ENCODE data around the gene GNG13. TPM values are rescaled to one million over a fixed set of nuclear protein-coding genes. Genes with fewer than 3 reads are reported as not detected.
A peak's percentile ranks its signal among the peaks of the same experiment; 100 is the strongest.

GNG13 gene, protein sequence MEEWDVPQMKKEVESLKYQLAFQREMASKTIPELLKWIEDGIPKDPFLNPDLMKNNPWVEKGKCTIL
- not detected for total RNA-seq
- polyA plus RNA-seq: not detected
- long read RNA-seq, donor 1: 0 reads
- long read RNA-seq, donor 2: 0 reads
- long read RNA-seq, donor 3: 0 reads
- long read RNA-seq, donor 4: 0 reads

DNA sequence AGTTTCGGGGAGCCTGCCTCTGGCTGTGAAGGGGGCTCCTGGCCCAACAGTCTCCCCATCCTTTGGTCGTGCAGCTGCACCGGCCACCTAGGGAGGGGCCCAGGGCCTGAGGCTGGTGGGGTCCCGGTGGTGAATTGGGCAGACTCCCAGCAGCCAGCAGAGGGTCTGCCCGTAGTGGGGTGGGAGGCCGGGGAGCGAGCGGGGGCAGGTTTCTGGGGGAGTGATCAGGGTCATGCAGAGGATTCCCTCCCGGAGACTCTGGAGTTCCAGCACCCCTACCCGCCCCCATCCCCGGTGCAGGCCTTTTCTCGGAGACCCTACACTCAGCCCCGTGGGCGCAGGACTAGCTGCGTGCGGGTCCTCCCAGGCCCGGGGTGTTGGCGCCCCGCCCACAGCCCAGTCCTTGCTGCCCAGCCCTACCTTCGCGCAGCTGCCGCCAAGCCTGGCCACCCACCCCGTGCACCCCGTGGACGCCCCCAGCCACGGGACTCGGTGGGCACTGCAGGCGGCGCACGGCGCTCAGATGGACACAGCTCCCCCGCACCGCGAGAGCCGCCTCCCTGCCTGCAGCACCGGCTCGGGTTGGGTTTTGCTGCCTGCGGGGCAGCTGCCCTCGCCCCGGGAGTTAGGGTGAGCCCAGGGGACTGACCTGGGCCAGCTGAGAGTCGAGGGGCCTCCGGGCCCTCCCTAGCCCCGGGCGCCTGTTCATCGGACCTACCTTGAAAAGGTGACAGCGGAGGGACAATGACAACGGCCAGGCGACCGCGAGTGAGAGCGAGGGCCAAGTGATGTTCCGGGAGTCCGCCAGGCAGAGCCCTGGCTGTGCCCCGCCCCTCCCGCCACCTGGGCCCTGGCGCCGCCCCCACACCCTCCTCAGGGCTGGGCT lies at the start of gene GNG13:
Gene GNG13, minus strand, starts transcription at position 787 of the 886 bp plus-strand sequence. CDS start 1,657 bp downstream, outside the sequence.
- H3K9me3 ChIP-seq (ENCODE audit: control insufficient read depth, low read length): no peaks in the 10 kb centered on the region
- DNase-seq (no peak), ATAC-seq (no peak)
- H3K27me3 ChIP-seq (ENCODE audit: control insufficient read depth, insufficient read depth): no peaks in the 10 kb centered on the region
- intact Hi-C loops (cut with DNase I): no loop called here
- no peak within 1 kb of the TSS for H3K4me3 ChIP-seq (ENCODE audit: low read length)
- no peak within 1 kb of the TSS for H3K27ac ChIP-seq (ENCODE audit: low read length)
- H3K4me1 ChIP-seq (ENCODE audit: control insufficient read depth, insufficient read depth, low read length): no peaks in the 10 kb centered on the region
- 4% methylated on average over 57 of the region's 57 CpGs for WGBS

DNA sequence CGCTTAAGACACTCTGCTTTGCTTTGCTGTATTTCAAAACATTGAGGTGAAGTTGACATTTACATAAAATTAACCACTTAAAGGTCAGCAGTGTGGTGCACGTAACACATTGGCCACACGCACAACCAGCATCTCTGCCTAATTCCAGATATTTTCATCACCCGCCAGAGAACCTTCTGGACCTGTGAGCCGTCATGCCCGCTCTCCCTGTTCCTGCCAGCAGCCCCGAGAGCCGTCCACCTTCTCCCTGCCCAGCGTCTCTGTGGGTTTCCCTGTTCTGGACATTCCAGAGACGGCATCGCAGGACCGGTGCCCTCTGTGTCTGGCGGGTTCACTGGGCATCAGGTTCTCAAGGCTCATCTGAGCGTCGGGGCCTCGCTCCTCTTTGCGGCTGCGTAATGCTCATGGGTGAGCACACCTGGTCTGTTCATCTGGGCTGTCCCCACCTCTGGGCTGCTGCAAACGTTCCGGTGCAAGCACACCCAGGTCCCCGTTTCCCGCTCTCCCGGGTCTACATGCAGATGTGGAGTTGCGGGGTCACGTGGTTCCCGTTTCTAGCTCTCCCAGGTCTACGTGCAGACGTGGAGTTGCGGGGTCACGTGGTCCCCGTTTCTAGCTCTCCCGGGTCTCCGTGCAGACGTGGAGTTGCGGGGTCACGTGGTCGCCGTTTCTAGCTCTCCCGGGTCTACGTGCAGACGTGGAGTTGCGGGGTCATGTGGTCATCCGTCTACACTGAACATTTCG lies 48.1 kb upstream of the GNG13 start:
- ATAC-seq: no peak

DNA sequence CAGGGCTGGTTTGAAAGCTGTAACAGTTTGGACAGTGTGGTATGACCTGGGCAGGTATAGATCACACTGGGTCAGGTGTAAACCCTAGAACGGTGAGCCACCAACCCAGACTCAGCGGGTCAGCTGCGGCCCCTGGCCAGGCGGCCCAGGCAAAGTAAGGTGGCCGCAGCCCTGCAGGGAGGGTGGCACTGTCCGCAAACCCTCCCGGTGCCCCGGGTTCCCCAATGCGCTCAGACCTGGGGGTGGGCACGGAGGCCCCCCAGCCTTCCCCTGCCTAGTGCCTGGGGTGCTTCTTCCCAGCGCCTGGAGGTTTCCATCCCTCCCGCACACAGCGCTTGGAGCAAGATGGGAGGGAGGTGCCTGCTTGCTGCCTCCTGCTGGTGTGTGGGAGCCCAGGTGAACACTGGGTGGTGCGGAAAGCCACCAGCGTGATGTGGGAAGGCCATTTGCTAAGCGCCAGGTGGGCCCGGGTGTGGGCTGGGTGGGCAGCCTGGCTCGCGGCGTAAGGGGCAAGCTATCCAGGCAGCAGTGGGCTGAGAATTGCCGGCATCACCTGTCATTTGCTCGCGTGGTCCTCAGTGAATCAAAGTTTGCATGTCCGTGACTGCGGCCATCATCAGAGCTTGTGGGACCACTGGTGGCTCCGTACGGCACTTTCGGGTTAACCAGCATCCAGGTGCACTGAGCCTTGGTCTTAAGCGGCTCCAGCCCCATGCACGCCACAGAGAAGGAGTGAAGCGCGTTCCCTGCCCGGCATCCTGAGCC lies 47.3 kb upstream of the GNG13 start:
- H3K27ac ChIP-seq (ENCODE audit: low read length): no peak overlapping the region
- H3K4me1 ChIP-seq (ENCODE audit: control insufficient read depth, insufficient read depth, low read length): no peaks in the 10 kb centered on the region
- 95% methylated on average over 33 of the region's 33 CpGs for WGBS
- ATAC-seq (no peak), DNase-seq (peak in 2 of 3 donors; percentile 9 to 40)
- H3K4me3 ChIP-seq (ENCODE audit: low read length): no peak overlapping the region
- intact Hi-C loops (cut with DNase I): no loop called here
- H3K9me3 ChIP-seq (ENCODE audit: control insufficient read depth, low read length): no peaks in the 10 kb centered on the region
- no peaks in the 10 kb centered on the region for H3K27me3 ChIP-seq (ENCODE audit: control insufficient read depth, insufficient read depth)

More for the DNA sequence above, 48.1 kb upstream of the GNG13 start:
- intact Hi-C loops (cut with DNase I): no loop called here
- 94% methylated on average over 44 of the region's 44 CpGs for WGBS
- Histone ChIP-seq H3K4me3 (ENCODE audit: low read length) (no peak overlapping the region), H3K9me3 (ENCODE audit: control insufficient read depth, low read length) (no peaks in the 10 kb centered on the region), H3K27me3 (ENCODE audit: control insufficient read depth, insufficient read depth) (no peaks in the 10 kb centered on the region), H3K4me1 (ENCODE audit: control insufficient read depth, insufficient read depth, low read length) (no peaks in the 10 kb centered on the region), H3K27ac (ENCODE audit: low read length) (no peak overlapping the region)
- DNase-seq: peak in 2 of 3 donors; percentile 3 to 31

DNA sequence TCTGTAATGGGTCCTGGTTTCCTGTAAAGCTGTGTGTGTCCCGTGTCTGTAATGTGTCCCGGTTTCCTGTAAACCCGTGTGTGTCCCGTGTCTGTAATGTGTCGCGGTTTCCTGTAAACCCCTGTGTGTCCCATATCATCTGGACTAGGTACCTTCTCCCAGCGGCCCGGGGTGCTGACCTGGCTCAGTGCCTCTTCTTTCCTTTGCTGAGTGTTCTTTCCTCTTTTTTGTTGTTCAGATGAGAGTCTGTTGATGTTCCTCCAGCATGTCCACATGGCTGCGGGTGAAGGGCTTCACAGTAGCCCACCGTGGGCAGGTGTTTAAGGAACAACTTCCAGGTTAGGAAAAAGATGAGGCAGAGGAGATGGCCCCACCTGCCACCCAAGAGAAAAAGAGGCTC lies 46.6 kb upstream of the GNG13 start:
- no peaks in the 10 kb centered on the region for H3K4me1 ChIP-seq (ENCODE audit: control insufficient read depth, insufficient read depth, low read length)
- intact Hi-C loops (cut with DNase I): no loop called here
- WGBS: 86% methylated on average over 10 of the region's 10 CpGs
- H3K4me3 ChIP-seq (ENCODE audit: low read length): no peak overlapping the region
- H3K9me3 ChIP-seq (ENCODE audit: control insufficient read depth, low read length): no peaks in the 10 kb centered on the region
- DNase-seq (peak in 1 of 3 donors; percentile 23), ATAC-seq (no peak)
- H3K27ac ChIP-seq (ENCODE audit: low read length): no peak overlapping the region
- no peaks in the 10 kb centered on the region for H3K27me3 ChIP-seq (ENCODE audit: control insufficient read depth, insufficient read depth)

DNA sequence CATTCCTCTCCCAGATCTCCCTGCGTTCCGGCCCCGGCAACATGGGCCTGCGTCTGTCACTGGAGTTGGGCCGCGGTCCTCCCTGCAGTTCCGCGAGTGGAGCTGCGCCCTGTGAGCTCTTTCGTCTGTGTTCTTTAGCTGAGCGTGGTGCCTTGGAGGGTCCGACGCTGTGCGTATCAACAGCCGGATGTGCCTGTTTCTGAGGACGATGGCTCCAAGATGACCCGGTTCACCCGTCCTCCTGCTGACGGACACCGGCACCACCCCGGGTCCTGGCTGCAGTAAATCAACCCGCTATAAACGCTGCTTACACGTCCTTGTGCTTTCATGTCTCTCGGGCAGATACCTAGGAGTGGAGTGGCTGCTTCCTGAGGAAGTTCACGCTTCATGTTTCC lies 44.8 kb upstream of the GNG13 start:
- peak in 1 of 3 donors; percentile 42 for DNase-seq
- Histone ChIP-seq H3K4me1 (ENCODE audit: control insufficient read depth, insufficient read depth, low read length) (no peaks in the 10 kb centered on the region), H3K4me3 (ENCODE audit: low read length) (no peak overlapping the region), H3K9me3 (ENCODE audit: control insufficient read depth, low read length) (no peaks in the 10 kb centered on the region), H3K27me3 (ENCODE audit: control insufficient read depth, insufficient read depth) (no peaks in the 10 kb centered on the region), H3K27ac (ENCODE audit: low read length) (no peak overlapping the region)
- intact Hi-C loops (cut with DNase I): no loop called here
- WGBS: 83% methylated on average over 26 of the region's 26 CpGs
- no peak for ATAC-seq

- no peak for ATAC-seq
- intact Hi-C loops (cut with DNase I): no loop called here
- H3K9me3 ChIP-seq (ENCODE audit: control insufficient read depth, low read length): no peaks in the 10 kb centered on the region
- H3K4me3 ChIP-seq (ENCODE audit: low read length): no peak overlapping the region
- no peaks in the 10 kb centered on the region for H3K4me1 ChIP-seq (ENCODE audit: control insufficient read depth, insufficient read depth, low read length)
- H3K27me3 ChIP-seq (ENCODE audit: control insufficient read depth, insufficient read depth): no peaks in the 10 kb centered on the region
- DNase-seq: peak in 2 of 3 donors; percentile 5 to 48
- H3K27ac ChIP-seq (ENCODE audit: low read length): no peak overlapping the region
- WGBS: 92% methylated on average over 48 of the region's 48 CpGs
These were observed 44.3 kb upstream of the GNG13 start for GRCh38 chr16:844638-845350.

DNA sequence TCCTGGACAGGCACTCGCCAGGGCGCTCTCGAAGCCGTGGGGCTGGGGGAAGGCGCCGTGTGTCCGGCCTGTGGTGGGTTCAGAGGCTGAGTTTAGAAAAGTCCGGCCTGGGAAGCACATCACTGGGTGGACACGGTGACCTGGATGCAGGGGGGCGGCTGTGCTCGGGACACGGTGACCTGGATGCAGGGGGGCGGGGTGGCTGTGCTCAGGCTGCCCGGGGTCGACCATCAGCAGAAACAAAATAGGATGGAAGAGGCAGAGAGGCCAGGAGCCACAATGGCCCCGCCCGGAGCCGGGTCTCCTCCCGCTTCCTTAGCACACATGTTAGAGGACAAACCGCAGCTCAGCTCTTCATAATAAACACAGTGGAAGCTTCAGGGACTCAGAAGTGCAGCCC lies 43.2 kb upstream of the GNG13 start:
- Histone ChIP-seq H3K4me3 (ENCODE audit: low read length) (no peak overlapping the region), H3K27me3 (ENCODE audit: control insufficient read depth, insufficient read depth) (no peaks in the 10 kb centered on the region), H3K4me1 (ENCODE audit: control insufficient read depth, insufficient read depth, low read length) (no peaks in the 10 kb centered on the region), H3K27ac (ENCODE audit: low read length) (no peak overlapping the region), H3K9me3 (ENCODE audit: control insufficient read depth, low read length) (no peaks in the 10 kb centered on the region)
- intact Hi-C loops (cut with DNase I): no loop called here
- no peak for ATAC-seq
- WGBS: 86% methylated on average over 20 of the region's 20 CpGs
- DNase-seq: peak in 2 of 3 donors; percentile 2 to 53

DNA sequence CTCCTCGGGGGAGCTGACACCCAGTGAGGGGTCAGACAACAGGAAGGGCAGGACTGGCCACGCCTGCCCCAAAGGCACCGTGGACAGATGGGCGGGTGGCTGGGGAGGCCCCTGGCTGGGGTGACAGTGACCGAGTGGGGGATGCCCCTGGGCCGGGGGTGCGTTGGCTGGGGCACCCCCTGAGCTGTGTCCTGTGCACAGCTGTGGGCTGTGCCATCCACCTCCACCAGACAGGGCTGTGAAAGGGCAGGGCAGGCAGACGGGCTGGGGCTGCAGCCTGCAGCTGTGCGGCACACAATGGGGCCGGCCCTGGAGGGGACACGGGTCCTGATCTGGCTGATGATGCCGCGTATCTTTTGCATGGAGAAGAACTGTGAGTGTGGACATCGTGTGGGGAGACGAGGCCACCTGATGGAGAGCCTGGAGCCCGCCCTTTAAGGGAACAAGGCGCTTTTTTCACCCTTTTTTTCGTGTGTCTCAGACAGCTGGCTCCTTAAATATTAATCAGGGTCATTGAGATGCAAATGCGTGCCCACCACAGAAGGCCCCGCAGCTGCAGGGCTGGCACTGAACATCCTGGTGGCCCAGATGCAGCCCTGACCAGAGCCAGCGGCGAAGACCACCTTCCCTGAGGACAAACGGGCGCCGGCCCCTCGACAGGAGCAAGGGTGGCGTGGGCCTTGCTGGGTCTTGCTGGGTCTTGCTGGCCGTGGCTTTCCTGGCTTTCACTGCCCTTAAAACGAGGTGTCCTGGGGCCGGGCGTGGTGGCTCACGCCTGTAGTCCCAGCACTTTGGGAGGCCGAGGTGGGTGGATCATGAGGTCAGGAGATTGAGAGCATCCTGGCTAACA lies 42.4 kb upstream of the GNG13 start:
- Histone ChIP-seq H3K4me3 (ENCODE audit: low read length) (no peak overlapping the region), H3K27me3 (ENCODE audit: control insufficient read depth, insufficient read depth) (no peaks in the 10 kb centered on the region), H3K9me3 (ENCODE audit: control insufficient read depth, low read length) (no peaks in the 10 kb centered on the region), H3K27ac (ENCODE audit: low read length) (no peak overlapping the region), H3K4me1 (ENCODE audit: control insufficient read depth, insufficient read depth, low read length) (no peaks in the 10 kb centered on the region)
- ATAC-seq (peak; percentile 13 to 14), DNase-seq (peak in 2 of 3 donors; percentile 16 to 36)
- WGBS: 83% methylated on average over 33 of the region's 33 CpGs
- intact Hi-C loops (cut with DNase I): no loop called here

- DNase-seq (peak in 2 of 3 donors; percentile 7 to 41), ATAC-seq (peak in 1 of 2 donors; percentile 20)
- intact Hi-C loops (cut with DNase I): no loop called here
- no peak overlapping the region for H3K4me3 ChIP-seq (ENCODE audit: low read length)
- no peaks in the 10 kb centered on the region for H3K4me1 ChIP-seq (ENCODE audit: control insufficient read depth, insufficient read depth, low read length)
- no peaks in the 10 kb centered on the region for H3K27me3 ChIP-seq (ENCODE audit: control insufficient read depth, insufficient read depth)
- H3K9me3 ChIP-seq (ENCODE audit: control insufficient read depth, low read length): no peaks in the 10 kb centered on the region
- H3K27ac ChIP-seq (ENCODE audit: low read length): no peak overlapping the region
- WGBS: 63% methylated on average over 19 of the region's 19 CpGs
These were observed 41.5 kb upstream of the GNG13 start for GRCh38 chr16:842061-842476.

Measured in right cardiac atrium (tissue), 5 donors.